GM10248 (cell line): ENCODE data around the gene SLCO2A1.
"Not testable (repeated sequence)": the region's sequence is repeated elsewhere in the genome, so short reads cannot be mapped to it uniquely, and the experiment has no call there.

ENCODE experiments used
- CTCF ChIA-PET: fragments of 300-600 bp; sonication (Branson Sonifier 250); formaldehyde crosslinking; extraction: SDS; loops from one replicate; lab custom pipeline; 2021; ENCODE audit warnings: antibody characterized with exemption; lab: Yijun Ruan, JAX
- POLR2A ChIA-PET: fragments of 350-650 bp; sonication (Branson Sonifier 250); formaldehyde crosslinking; extraction: SDS; loops from one replicate; lab custom pipeline; 2020; ENCODE audit warnings: antibody characterized with exemption; lab: Yijun Ruan, JAX
- DNase-seq: peaks from one replicate; pipeline ENCODE4 v3.0.0; 2012; ENCODE audit errors: extremely low spot score
- TF ChIP-seq, protein P1 (sequence below): IDR thresholded peaks from 2 replicates; pipeline ENCODE4 v1.5.1; 2012; ENCODE audit warnings: mild to moderate bottlenecking, low read depth; ENCODE audit errors: extremely low read depth, missing control alignments, control extremely low read depth

The SLCO2A1 gene

GRCh38 chr3:134075568-134075825 lies 45.8 kb upstream of the SLCO2A1 start:
- TF ChIP-seq, protein P1, sequence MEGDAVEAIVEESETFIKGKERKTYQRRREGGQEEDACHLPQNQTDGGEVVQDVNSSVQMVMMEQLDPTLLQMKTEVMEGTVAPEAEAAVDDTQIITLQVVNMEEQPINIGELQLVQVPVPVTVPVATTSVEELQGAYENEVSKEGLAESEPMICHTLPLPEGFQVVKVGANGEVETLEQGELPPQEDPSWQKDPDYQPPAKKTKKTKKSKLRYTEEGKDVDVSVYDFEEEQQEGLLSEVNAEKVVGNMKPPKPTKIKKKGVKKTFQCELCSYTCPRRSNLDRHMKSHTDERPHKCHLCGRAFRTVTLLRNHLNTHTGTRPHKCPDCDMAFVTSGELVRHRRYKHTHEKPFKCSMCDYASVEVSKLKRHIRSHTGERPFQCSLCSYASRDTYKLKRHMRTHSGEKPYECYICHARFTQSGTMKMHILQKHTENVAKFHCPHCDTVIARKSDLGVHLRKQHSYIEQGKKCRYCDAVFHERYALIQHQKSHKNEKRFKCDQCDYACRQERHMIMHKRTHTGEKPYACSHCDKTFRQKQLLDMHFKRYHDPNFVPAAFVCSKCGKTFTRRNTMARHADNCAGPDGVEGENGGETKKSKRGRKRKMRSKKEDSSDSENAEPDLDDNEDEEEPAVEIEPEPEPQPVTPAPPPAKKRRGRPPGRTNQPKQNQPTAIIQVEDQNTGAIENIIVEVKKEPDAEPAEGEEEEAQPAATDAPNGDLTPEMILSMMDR = no peak
- CTCF ChIA-PET = no interaction called here
- DNase-seq = no peak
- POLR2A ChIA-PET = no interaction called here

DNA sequence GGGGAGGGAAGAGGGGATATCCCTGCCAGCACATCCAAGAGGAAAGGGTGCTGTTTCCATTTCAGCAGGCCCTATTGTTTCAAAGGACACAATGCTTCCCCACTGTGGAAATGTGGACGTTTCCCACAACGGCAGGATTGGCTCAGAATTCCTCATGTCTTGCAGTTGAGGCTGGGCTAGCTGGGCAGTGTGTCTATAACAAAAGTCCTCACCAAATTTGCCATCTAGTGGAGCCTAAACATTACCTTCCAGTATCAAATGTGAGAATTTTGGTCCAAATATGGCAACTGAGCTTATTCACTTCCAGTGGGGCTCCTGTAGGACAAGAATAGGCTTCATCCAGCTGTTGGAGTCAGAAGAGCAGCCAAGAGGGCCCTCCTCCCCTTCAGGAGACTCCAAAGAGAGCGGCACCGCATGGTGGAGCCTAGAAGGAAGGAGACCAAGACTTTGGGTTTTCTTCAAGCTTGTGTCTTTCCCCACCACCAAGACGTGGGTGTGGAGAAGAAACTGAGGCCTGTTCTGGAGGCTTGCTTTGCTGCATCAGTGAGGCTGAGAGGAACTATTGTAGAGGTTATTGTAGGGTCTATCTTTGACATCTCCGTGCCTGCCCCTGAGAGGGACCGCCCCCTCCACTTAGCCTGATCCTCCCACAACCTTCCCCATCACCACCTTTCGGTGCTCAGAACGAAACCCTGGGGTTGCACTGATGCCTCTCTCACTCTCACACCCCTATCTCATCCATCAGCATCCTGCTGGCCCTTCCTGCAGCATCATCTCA lies 45.3 kb upstream of the SLCO2A1 start:
- ChIA-PET CTCF (no interaction called here), POLR2A (no interaction called here)
- TF ChIP-seq, protein P1 = no peak
- no peak for DNase-seq

DNA sequence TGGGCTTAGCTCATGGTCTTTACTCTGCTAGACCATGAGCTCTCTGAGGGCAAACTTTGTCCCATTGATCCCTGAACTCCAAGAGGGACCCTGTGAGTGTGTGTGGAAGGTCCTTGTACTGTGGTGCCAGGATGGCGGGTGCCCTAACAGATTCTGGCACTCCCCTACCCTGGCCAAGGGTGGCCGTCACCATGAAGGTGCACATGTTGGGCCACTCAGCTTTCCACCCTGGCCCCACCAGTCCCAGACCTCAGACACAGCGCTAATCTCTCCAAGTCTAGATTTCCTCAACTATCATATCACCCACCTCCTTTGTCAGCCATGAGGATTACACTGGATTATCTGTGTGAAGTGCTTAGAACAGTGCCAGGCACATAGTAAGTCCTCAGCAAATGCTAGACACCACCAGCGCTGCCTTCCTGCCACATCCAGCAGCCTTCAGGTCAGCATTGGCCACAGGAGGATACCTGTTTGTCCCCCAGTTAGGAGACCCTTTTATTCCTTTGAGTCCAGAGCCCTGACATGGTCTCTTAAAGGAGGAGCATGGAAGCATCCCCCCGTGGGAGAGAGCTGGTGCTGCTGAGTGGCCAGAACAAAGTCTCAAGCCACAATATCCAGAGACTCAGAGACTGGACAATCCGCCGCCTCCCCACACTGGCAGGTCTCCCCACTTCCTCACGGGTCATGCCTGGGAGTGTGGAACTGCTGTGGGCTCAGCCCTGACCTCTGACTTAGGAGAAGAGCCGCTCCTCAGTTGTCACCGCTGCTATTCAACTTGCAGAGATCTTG lies 44.5 kb upstream of the SLCO2A1 start:
- TF ChIP-seq, protein P1 = no peak
- DNase-seq = no peak
- CTCF ChIA-PET = no interaction called here
- POLR2A ChIA-PET = no interaction called here

DNA sequence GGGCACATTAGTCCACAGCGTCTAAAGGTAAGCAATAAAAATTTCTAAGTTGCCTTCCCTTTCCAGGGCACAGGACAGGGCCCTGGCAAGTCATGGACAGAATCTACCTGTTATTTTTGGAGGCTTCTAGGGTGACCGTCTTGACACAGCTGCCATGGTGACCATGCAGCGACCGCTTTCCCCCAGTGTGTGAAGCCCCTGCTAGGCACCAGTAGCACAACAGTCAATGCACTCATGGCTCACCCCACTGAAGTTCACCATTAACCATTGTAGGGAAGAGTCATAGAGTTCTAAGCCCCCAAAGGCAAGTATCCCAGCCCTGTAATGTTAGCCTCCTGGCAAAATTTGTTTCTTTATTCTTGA lies 43.8 kb upstream of the SLCO2A1 start:
- no peak for DNase-seq
- POLR2A ChIA-PET = no interaction called here
- TF ChIP-seq, protein P1 = no peak
- CTCF ChIA-PET = no interaction called here

DNA sequence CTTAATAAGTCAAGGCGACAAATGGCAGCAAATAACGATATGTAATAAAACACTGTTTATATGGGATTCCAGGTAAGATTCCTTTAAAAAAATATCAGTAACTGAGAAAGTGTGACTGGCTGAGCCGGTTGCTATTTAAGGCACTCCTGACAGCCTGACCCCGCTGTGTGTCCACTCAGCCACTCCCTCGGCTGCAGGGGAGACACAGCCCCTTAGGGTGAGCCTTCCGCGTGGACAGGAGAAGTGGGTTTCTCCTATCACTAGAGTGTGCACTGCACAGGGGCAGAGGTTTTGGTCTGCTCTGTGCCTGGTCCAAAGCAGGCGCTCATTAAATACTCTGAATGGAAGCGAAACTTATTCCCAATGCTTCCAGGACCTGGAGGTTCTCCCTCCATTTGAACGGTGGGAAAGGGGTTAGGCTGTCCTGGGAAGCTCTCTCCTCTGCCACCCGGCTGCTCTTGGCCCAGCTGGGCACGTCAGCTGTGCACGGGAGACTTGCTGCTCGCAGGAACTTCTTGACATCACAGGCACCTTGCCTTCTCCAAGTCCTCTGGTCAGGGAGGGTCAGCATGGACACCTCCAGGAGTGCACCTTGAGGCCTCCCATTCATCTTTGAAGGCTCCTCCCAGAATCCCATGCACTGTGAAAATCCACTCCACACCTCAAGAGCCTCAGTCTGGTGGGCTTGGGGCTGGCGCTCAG lies 43.3 kb upstream of the SLCO2A1 start:
- TF ChIP-seq, protein P1 = no peak
- ChIA-PET CTCF (no interaction called here), POLR2A (no interaction called here)
- no peak for DNase-seq

GRCh38 chr3:134070281-134070680 lies 40.6 kb upstream of the SLCO2A1 start:
- DNase-seq, POLR2A ChIA-PET, CTCF ChIA-PET: not testable (repeated sequence)

GRCh38 chr3:134068429-134068828 lies 38.7 kb upstream of the SLCO2A1 start:
- DNase-seq = no peak
- TF ChIP-seq, protein P1 = no peak
- ChIA-PET POLR2A (no interaction called here), CTCF (no interaction called here)
